Measurements from ENCODE around the gene MICB.

GRCh38 chr6:31533455-31533841, 35.5 kb downstream of the MICB start:
- no peak for TF ChIP-seq POLR2A (IDR thresholded peaks at IDR 0.05)
- no peak for TF ChIP-seq CTCF (IDR thresholded peaks at IDR 0.05)

Measured in breast epithelium (tissue), 3 donors.